ENCODE data around the gene ZNF236. TPM values are rescaled to one million over a fixed set of nuclear protein-coding genes. Genes with fewer than 3 reads are reported as not detected.

The ZNF236 gene
- total and polyA plus RNA-seq, 2 of the 13 experiments (the other 11 are each of a cell fraction or from before 2014, with no cell fraction given): 3.0 to 7.2 TPM

- 90% methylated on average over 14 of the region's 14 CpGs for WGBS (ENCODE audit: low lambda C conversion rate)
- Histone ChIP-seq H3K27me3 (ENCODE audit: control insufficient read depth in 1 of 2, insufficient read depth in 2 of 2, low read length in 2 of 2) (no peaks in the 10 kb centered on the region), H3K27ac (ENCODE audit: extremely low read length, insufficient read depth, low read length) (no peak overlapping the region), H3K4me1 (ENCODE audit: insufficient read depth, low read length) (peaks cover 20% of the 10 kb centered on the region), H3K36me3 (replicated peaks in 1 of 2; ENCODE audit: control insufficient read depth in 1 of 2, insufficient read depth in 2 of 2, low read length in 2 of 2) (no peaks in the 10 kb centered on the region), H2AFZ (ENCODE audit: low read length) (no peak overlapping the region), H3K9ac (ENCODE audit: insufficient read depth, low read depth, low read length) (no peak overlapping the region), H3K9me3 (ENCODE audit: low read length) (no peaks in the 10 kb centered on the region), H3K4me2 (ENCODE audit: low read depth, low read length) (no peak overlapping the region), H3K79me2 (ENCODE audit: insufficient read depth, low read length) (no peaks in the 10 kb centered on the region), H4K20me1 (ENCODE audit: insufficient read depth, low read length) (no peaks in the 10 kb centered on the region), H3K4me3 (replicated peaks in 1 of 3; ENCODE audit: insufficient read depth in 1 of 3, low read depth in 2 of 3, low read length in 3 of 3) (no peak overlapping the region)
- in situ Hi-C loops (cut with HindIII; ENCODE audit: extremely low pct_ligation_motif_present, low pct_unique_long_range_greater_than_20kb) (no loop called here), intact Hi-C loops (cut with micrococcal nuclease; ENCODE audit: unreplicated experiment) (no loop called here)
- ChIA-PET POLR2A (no interaction called here), CTCF (ENCODE audit: low intra/inter-chr PET ratio, low total read pairs) (no interaction called here)
- no peak for DNase-seq (ENCODE audit: low spot score)
- no peak for ATAC-seq
- FAIRE-seq: no peak
- TF ChIP-seq REXO4 (CRISPR knock-in tag; IDR thresholded peaks at IDR 0.05; ENCODE audit: borderline replicate concordance) (no peak), DMTF1 (CRISPR knock-in tag; IDR thresholded peaks at IDR 0.05) (no peak), ZBTB42 (CRISPR knock-in tag; IDR thresholded peaks at IDR 0.05) (no peak), MAZ (IDR thresholded peaks at IDR 0.05; ENCODE audit: borderline replicate concordance, low read depth, low read length) (no peak), MAZ (CRISPR knock-in tag; IDR thresholded peaks at IDR 0.05; ENCODE audit: low read depth) (no peak), ATAD3A (CRISPR knock-in tag; IDR thresholded peaks at IDR 0.05) (no peak), ZNF354B (CRISPR knock-in tag; IDR thresholded peaks at IDR 0.05) (no peak), RFXAP (CRISPR knock-in tag; IDR thresholded peaks at IDR 0.05; ENCODE audit: borderline replicate concordance) (no peak), ZNF101 (CRISPR knock-in tag; IDR thresholded peaks at IDR 0.05; ENCODE audit: borderline replicate concordance, low read depth) (no peak), ZNF335 (CRISPR knock-in tag; IDR thresholded peaks at IDR 0.05) (no peak), ZBTB20 (CRISPR knock-in tag; IDR thresholded peaks at IDR 0.05; ENCODE audit: borderline replicate concordance, low read depth) (no peak), ZNF414 (CRISPR knock-in tag; IDR thresholded peaks at IDR 0.05) (no peak), ZMAT3 (CRISPR knock-in tag; conservative IDR thresholded peaks at IDR 0.05) (no peak)
- BruUV-seq (replicated peaks): no TSS peak
Observed at GRCh38 chr18:76978616-76979015, 156.3 kb downstream of the ZNF236 start.
